ENCODE measurements around the gene SGCA.

GRCh38 chr17:50136096-50136687, 29.6 kb upstream of the SGCA start:
- TF ChIP-seq CTCF (IDR thresholded peaks at IDR 0.05) (no peak), POLR2A (IDR thresholded peaks at IDR 0.05) (no peak)

Measured in esophagus squamous epithelium (tissue), 4 donors.